GM12874 (cell line): ENCODE measurements around the gene GMCL1.

Experiments
- TF ChIP-seq, protein P1 (sequence below): IDR thresholded peaks from 2 replicates; pipeline ENCODE4 v1.5.1; 2011; ENCODE audit warnings: low read depth, mild to moderate bottlenecking, control low read depth, low read length, moderate library complexity; ENCODE audit not compliant: insufficient read depth

Gene GMCL1

DNA sequence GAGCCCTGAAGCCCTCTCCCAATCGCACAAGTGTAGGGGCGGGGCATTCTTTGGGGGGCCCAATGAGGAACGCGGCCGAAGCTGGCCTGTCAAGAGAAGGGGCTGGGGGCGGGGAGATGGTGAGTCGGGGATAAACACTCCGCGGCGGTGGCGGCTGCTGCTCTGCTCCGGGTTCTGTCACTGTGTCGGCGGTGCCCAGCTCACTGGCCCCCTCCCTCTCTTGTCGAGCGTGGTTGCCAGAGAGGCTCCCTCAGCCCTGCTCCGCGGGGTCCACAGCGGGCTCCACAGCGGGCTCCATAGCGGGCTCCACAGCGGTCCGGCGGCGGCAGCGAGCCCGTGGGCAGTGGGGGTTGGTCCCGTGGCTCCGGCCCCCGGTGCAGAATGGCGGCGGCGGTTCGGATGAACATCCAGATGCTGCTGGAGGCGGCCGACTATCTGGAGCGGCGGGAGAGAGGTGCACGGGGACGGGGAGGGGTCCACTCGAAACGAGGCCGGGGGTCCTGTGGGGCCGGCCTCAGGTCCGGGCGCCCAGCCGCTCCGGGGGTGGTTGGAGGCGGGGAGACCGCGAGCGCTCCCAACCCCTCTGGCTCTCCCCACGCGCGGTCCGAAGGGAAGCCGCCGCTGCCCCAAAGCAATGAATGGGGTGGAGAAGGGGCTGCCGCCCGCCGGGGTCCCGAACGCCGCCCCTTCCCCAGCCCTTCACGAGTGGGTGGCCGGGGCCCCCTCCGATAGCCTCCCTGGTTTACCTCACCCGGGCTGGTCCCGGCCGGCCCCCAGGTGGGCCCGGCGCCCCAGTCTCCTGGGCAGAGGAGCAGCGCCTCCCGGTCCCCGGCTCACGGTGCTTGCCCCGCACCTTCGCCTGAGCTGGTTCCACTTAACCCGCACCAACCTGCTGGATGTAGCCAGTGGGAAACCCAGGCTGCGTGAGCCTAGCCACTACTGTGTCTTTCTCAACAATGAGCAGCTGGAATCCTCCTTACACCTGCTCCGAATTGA is 85.8 kb downstream of the GMCL1 start, which contains the start of gene MXD1:
MXD1 (plus strand) TSS at position 160 of the 996 bp plus-strand sequence; CDS start at position 382, 222 bp downstream.
- TF ChIP-seq, protein P1, sequence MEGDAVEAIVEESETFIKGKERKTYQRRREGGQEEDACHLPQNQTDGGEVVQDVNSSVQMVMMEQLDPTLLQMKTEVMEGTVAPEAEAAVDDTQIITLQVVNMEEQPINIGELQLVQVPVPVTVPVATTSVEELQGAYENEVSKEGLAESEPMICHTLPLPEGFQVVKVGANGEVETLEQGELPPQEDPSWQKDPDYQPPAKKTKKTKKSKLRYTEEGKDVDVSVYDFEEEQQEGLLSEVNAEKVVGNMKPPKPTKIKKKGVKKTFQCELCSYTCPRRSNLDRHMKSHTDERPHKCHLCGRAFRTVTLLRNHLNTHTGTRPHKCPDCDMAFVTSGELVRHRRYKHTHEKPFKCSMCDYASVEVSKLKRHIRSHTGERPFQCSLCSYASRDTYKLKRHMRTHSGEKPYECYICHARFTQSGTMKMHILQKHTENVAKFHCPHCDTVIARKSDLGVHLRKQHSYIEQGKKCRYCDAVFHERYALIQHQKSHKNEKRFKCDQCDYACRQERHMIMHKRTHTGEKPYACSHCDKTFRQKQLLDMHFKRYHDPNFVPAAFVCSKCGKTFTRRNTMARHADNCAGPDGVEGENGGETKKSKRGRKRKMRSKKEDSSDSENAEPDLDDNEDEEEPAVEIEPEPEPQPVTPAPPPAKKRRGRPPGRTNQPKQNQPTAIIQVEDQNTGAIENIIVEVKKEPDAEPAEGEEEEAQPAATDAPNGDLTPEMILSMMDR: no peak

DNA sequence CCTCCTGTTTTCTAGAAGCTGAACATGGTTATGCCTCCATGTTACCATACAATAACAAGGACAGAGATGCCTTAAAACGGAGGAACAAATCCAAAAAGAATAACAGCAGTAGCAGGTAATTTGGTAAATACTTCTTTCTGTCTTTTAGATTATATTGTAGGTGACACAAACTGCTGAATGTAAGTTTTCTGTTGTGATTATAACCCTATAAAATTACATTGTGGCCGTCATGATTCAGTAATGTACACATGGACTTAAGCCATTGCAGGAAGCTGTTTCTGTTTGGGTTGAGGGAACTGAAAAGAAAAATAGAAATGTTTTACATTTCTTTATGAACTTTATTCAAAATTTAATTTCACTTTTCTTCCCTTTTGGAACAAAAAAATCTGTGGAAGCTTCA is 86.6 kb downstream of the GMCL1 start:
- TF ChIP-seq, protein P1: no peak

DNA sequence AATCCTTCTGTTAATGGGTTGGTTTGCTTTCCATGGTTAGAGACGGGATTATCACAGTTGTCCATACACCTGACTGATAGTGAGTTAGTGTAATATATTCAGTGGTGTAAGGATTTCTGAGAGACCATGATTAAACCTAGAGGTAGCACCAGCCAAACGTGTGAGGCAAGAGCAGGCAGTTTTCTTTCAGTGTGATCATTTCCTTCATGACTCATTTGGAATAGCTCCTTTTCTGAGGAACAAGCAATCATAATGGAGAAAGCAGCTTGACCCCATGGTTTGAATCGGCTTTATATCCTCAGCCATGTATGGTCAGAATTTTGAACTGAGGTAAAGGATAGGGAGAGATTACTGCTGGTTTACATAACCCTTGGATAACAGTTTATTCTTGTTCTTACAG is 88.4 kb downstream of the GMCL1 start:
- TF ChIP-seq, protein P1: no peak

DNA sequence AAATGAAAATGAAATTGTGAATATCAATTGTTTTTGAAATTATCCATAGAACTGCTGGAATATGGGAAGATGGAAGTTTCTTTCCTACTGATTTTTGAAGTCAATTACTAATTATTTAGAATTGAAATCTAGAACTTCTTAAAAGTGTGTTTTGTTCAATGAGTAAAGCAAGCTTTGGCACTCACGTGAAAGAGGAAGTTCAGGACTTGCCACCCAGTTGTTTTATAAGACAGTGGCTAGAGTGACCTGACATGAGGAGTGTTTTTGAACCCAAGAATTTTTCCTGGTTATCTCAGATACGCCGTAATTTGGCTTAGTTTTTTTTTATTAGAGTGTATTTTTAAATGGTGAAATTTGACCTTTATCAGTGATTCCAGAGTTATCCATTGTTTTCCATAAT is 88.9 kb downstream of the GMCL1 start:
- TF ChIP-seq, protein P1: no peak

DNA sequence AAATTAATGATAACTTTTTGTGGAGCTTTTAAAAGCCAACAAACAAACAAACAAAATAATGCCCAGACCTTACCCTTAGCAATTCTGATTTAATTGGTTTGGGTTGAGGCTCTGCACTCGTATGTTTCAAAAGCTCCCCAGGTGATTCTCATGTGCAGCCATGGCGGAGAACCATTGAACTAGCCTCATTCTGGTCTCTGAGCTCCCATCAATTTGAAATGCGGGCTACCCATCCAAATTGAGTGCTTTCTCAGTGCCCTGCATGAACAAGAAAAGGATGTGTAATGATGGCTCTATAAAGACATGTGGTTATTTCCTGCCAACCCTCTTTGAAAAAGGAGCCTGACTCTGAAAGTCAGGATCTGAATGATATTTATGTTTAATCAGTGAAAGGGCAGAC is 93.7 kb downstream of the GMCL1 start:
- TF ChIP-seq, protein P1: no peak

DNA sequence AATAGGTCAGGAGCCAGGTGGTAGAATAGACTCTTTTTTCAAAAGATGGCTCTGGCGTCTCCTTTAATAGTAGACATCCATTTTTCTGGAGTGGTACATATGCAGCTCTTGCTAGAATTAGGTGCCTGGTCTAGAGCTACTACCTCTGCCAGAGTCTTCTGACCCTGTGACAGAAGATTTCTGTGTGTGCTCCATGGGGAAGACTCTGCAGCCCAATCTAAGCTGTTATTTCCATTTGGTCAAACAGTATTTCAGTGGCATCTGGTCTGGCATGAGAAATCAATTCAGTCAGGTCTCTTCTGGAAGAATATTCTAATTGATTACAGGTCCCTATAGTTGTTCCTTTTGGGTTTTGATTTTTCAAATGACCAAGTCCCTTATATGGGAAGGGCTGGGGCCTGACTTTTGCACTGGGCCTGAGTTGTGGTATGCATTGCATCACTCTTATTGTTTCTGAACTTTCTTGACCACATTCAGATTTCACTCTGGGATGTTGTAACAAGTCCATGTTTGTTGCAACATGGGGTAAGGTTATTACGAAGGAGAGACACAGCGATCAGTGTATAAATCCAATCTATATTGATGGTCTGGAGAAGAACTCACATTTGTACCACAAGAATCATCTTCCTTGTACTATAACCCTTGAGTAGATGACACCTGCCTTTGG is 97.5 kb downstream of the GMCL1 start:
- TF ChIP-seq, protein P1: no peak
